Stimulated activated CD8-positive, alpha-beta memory T cell treated with anti-CD3 and anti-CD28 coated beads, Interleukin-7, amount 100 ng/mL, for 1 hour (primary cell): Measurements from ENCODE around the gene CDK14.

Source experiments
- DNase-seq, 2 donors: peaks; one replicate each; pipeline ENCODE4 v3.0.0-alpha.2; 2020; ENCODE audit warnings: low read depth in 2 of 2

The CDK14 gene

GRCh38 chr7:90839316-90839715, 243.2 kb downstream of the CDK14 start:
- DNase-seq = no peak

DNA sequence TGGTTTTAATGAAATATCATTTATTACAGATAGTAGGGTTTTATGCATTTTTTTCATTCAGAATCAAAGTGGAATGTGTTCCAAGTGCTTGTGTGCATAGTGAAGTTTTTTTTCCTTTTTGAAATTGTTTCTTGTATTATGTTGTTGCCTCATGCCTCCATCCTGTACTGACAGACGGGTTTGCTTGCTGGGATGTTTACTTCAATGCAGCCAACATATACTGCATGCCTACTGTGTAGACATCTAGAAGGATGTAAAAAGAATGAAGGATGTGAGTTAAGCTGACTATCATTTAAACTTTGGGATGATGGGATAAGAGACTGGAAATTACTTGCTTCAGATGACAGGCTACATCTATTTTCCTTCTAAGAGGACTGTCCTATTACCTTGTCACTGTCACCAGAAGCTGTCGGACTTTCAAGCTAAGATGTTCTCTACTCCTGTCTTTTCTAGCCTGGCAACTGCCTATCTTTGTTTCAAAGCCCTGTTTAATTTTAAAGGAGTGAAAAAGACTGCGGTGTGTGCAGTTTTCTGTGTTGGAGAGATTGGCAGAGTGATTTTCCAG, 243.7 kb downstream of the CDK14 start:
- no peak for DNase-seq

DNA sequence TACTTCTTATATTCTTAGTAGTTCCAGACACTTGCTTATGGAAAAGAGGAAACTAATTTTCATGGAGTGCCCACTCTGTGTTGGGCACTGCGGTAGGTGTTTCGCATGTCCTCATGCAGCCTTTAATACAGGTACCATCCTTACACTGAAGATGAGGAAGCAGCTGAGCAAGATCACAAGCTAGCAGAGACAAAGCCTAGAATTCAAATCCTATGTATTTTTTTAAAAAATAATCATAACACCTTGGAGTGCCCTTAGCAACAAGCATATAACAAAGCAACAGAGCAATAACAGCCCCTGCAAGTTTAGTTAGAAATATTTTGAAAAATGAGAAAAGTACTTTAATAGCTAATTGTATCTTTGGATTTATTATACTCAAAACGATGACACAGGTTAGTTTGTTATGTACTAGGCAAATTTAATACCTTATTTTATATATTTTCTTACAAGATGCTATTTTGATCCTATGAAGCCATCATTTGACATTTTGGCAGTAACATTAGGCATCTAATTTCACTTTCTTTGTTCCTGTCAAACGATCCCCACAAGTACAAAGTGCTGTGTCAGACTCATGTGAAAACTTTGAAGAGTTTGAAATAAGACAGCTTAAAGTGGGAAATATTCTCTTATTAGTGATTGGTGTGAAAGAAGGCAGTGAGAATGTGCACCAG, 245.8 kb downstream of the CDK14 start:
- no peak for DNase-seq

DNA sequence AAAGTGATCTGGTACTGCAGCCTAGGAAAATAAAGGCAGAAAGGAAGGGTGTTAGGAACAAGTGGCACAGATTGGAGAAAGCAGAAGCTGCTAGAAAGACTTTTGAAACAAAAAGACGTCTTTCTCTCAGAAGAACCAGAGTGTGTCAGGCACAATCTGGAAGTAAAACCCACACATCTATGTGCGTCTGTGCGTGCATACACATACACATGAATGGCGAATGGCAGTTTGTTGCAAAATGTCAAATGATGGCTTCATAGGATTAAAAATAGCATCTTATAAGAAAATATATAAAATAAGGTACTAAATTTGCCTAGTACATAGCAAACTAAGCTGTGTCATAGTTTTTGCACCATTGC, 246.3 kb downstream of the CDK14 start:
- DNase-seq = no peak

DNA sequence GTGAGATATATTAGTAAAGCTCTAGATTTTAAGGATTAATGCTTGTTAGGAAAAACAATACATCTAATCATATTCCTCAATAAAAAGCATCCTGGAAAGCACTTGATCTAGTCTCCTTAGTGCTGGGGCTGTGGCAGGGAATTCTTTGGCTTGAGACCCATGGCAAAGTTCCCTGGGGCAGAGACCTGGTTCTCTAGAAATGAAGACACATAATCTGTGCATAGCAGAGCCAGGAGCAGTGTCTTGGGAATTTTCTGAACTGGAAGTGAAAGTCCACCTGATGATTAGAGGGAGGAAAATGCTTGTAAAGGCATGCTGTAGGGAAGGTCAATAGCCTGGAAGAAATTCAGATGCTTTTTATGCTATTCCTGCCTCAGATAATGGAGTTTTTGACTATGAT, 247.4 kb downstream of the CDK14 start:
- DNase-seq = no peak

DNA sequence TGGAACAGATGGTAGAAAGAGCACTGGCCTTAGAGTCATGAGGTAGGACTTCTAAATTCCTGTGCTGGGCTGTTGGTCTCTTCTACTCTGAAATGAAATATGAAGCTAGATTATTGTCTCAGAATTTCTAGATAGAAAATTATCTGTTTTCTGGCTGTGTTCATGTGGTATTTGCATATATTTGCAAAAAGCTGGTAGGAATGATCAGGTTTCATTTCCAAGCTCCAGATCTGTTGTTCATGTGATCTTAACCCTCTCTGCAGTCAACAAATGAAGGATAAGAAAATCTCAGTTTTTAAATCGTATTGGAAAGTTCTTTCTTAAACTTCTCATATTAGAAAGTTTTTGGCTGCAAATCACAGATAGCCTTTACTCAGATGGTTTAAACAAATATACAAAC, 248.3 kb downstream of the CDK14 start:
- DNase-seq = no peak

GRCh38 chr7:90846192-90846591, 250.1 kb downstream of the CDK14 start:
- no peak for DNase-seq

DNA sequence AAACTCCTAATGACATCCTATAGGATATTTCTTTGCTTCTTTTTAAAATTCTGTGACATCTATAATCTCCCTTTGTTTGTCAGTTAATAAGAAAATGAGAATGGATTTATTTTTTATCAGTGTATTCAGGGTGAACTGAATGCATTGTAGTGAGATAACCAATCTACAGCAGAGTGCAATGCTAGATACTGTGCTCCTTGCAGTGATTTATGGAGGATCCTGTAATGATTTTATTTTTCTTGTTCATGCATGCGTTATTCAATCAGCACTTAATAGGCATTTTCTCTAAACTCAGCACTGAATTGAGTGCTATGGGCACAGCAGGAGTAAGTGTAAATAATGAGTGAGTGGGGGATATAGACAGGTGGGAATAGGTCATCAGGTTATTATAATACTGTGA, 253.9 kb downstream of the CDK14 start:
- no peak for DNase-seq

DNA sequence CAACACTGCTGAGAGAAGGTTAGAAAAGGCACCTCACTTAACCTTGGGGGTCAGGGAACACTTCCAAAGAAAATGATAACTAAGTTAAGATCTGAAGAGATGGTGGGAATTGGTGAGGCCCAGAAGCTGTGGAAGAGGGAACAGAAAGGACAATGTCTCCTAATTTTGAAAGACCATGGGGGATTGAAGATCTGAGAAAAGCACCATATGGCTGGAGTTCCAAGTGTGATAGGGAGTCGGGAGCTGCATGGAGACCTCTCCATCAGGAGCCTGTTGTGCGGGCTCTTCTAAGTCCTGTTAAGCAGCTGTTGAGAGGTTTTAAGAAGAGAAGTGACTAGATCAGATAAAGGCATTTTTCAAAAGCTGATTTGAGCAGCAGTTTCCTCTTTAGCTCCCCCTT, 254.3 kb downstream of the CDK14 start:
- DNase-seq = no peak

GRCh38 chr7:90853205-90853604, 257.1 kb downstream of the CDK14 start:
- no peak for DNase-seq

- no peak for DNase-seq
Observed at GRCh38 chr7:90856351-90857070, 260.4 kb downstream of the CDK14 start.

DNA sequence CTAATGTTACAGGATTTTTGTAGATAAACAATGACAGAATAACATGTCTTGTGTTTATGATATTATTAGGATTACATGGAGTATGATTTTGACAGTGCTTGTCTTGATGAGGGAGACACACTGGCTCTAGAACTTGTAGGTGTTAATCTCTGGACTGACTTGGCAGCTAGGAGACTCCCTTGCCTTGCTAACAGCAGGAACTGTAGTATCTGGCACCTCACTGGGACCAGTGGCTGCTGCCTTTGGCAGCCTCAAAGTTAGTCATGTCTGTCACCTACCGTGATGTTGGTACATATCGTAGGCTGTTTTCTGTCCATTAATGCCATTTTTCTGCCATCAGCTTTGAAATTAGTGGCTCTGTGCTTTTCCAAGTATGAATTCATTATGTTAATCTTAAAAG, 261.5 kb downstream of the CDK14 start:
- DNase-seq = no peak

DNA sequence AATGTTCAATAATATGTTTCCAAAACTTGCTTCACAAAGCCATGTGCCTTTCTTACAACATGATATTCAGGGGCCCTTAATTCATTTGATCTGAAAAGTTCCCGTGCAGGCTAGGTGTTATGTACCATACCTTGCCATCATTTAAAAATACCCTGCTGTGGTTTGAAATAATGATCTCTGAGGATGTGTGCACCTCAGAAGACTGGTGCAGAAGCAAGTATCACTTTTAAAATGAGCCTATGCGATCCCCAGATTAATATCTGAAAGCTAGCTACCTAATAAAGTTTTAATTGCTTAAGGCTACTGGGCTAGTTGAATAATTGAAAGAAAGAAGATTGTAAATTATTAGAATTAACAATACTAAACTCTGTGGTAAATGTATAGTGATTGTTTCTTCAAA, 262.4 kb downstream of the CDK14 start:
- DNase-seq = no peak

DNA sequence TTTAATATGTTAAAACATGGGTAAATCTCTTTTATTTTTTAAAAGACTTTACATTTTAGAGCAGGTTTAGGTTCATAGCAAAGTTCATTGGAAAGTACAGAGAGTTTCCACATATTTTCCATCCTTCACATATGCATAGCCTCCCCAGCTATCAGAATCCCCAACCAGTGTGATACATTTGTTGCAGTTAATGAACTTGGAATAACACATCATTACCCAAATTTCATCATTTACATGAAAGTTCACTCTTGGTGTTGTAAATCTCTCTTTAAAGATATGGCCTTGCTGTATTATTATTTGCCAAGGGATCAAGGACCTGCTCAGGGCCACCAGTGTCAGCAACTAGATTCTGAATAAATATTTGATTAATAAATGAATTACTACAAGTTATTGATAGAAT, 263.4 kb downstream of the CDK14 start:
- DNase-seq = no peak

- DNase-seq = no peak
Observed at GRCh38 chr7:90864088-90864487, 268.0 kb downstream of the CDK14 start.

- no peak for DNase-seq
Observed at GRCh38 chr7:90869335-90869734, 273.2 kb downstream of the CDK14 start.

GRCh38 chr7:90876701-90877100, 280.6 kb downstream of the CDK14 start:
- no peak for DNase-seq

- no peak for DNase-seq
Observed at GRCh38 chr7:90877201-90877600, 281.1 kb downstream of the CDK14 start.

DNA sequence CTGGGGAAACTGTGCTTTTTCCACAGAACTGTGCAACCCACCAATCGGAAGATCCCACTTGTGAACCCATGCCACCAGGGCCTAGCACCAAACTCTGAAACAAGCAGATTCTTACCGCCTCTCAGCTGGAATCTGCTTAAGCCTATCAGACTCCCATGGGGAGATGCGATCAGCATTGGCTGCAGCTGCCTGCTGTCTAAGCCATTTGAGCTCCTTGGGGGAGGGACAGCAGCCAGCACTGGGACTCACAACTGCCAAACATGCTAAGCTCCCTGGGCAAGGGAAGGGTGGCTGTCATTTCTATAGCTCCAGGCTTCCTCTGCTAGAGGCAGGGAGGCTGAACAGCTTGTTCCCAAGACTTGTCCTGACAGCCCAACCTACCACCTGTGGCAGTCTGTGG, 283.8 kb downstream of the CDK14 start:
- DNase-seq = no peak

- no peak for DNase-seq
Observed at GRCh38 chr7:90886416-90886815, 290.3 kb downstream of the CDK14 start.

- no peak for DNase-seq
Observed at GRCh38 chr7:90889210-90889609, 293.1 kb downstream of the CDK14 start.

GRCh38 chr7:90889644-90890043, 293.5 kb downstream of the CDK14 start:
- DNase-seq = no peak

GRCh38 chr7:90891529-90891928, 295.4 kb downstream of the CDK14 start:
- no peak for DNase-seq
